HepG2 (cell line): Measurements from ENCODE around the gene TM7SF3. TPM values are rescaled to one million over a fixed set of nuclear protein-coding genes. Genes with fewer than 3 reads are reported as not detected.

ENCODE experiments used
- KMT2A ChIP-seq: sonication (generic); formaldehyde crosslinking; IDR thresholded peaks from 2 replicates; pipeline ENCODE4 v1.4.0; 2020; ENCODE audit warnings: missing genetic modification reagents
- POLR2G ChIP-seq: fragments of 200-400 bp; formaldehyde crosslinking; IDR thresholded peaks from 2 replicates; pipeline ENCODE4 v1.6.1; 2018; ENCODE audit warnings: mild to moderate bottlenecking, low read depth, low read length, moderate library complexity
- ZKSCAN1 ChIP-seq: fragments of 150-350 bp; IDR thresholded peaks from 2 replicates; pipeline ENCODE4 v1.6.1; 2014; ENCODE audit warnings: low read length
- ZMAT3 ChIP-seq: sonication (generic); formaldehyde crosslinking; conservative IDR thresholded peaks from 2 replicates; pipeline ENCODE4 v1.7.0; 2021; ENCODE audit warnings: missing genetic modification reagents
- ZNF10 ChIP-seq: sonication (generic); formaldehyde crosslinking; IDR thresholded peaks from 2 replicates; pipeline ENCODE4 v1.4.0; 2020; ENCODE audit warnings: mild to moderate bottlenecking, low read depth, missing genetic modification reagents, borderline replicate concordance
- ZNF124 ChIP-seq: sonication (generic); formaldehyde crosslinking; IDR thresholded peaks from 2 replicates; pipeline ENCODE4 v1.4.0; 2020; ENCODE audit warnings: missing genetic modification reagents
- ZNF510 ChIP-seq: sonication (generic); formaldehyde crosslinking; IDR thresholded peaks from 2 replicates; pipeline ENCODE4 v1.4.0; 2020; ENCODE audit warnings: low read depth, mild to moderate bottlenecking, missing genetic modification reagents
- ZNF549 ChIP-seq: sonication (generic); formaldehyde crosslinking; IDR thresholded peaks from 2 replicates; pipeline ENCODE4 v1.5.0; 2020; ENCODE audit warnings: missing genetic modification reagents
- ZNF570 ChIP-seq: sonication (generic); formaldehyde crosslinking; IDR thresholded peaks from 2 replicates; pipeline ENCODE4 v1.4.0; 2020; ENCODE audit warnings: mild to moderate bottlenecking, missing genetic modification reagents, borderline replicate concordance
- ZNF781 ChIP-seq: sonication (generic); formaldehyde crosslinking; IDR thresholded peaks from 2 replicates; pipeline ENCODE4 v1.5.1; 2020; ENCODE audit warnings: borderline replicate concordance, mild to moderate bottlenecking, missing genetic modification reagents; ENCODE audit errors: not compliant biosample characterization
- polyA plus RNA-seq, 8 experiments: library from polyadenylated mRNA; depleted of rRNA in 3 of 8; stranded (reverse) in 7 of 8; unstranded in 1 of 8; fragments of >200 nt; fragmentation: Illumina TruSeq in 4 of 8; extraction: Trizol in 4 of 8; gene quantifications; 2 replicates each; pipeline versions ENCODE4 v1.2.1 to v1.2.3, GENCODE V29; 2011 to 2016; ENCODE audit warnings: low read depth in 4 of 8, missing spikeins in 1 of 8, mixed read lengths in 1 of 8; ENCODE audit not compliant: insufficient read depth in 1 of 8
- total RNA-seq, 5 experiments: library from RNA; depleted of rRNA; stranded (reverse); fragments of >200 nt; fragmentation: Illumina TruSeq; extraction: Trizol; gene quantifications; 2 replicates each; pipeline ENCODE4 v1.2.3, GENCODE V29; 2016; ENCODE audit warnings: low read depth in 1 of 5
- TF ChIP-seq, protein P1 (sequence below): sonication (generic); formaldehyde crosslinking; IDR thresholded peaks from 2 replicates; pipeline ENCODE4 v1.4.0; 2020; ENCODE audit warnings: missing genetic modification reagents
- TF ChIP-seq, protein P2 (sequence below): sonication (generic); formaldehyde crosslinking; IDR thresholded peaks from 2 replicates; pipeline ENCODE4 v1.5.1; 2020; ENCODE audit warnings: mild to moderate bottlenecking, missing genetic modification reagents, moderate library complexity
- TF ChIP-seq, protein P3 (sequence below): sonication (generic); formaldehyde crosslinking; IDR thresholded peaks from 2 replicates; pipeline ENCODE4 v1.5.0; 2020; ENCODE audit warnings: missing genetic modification reagents, mild to moderate bottlenecking, borderline replicate concordance
- TF ChIP-seq, protein P4 (sequence below): IDR thresholded peaks from 2 replicates; pipeline ENCODE4 v1.6.1; 2016; ENCODE audit warnings: missing genetic modification reagents, missing compliant biosample characterization
- TF ChIP-seq, protein P5 (sequence below): sonication (generic); formaldehyde crosslinking; IDR thresholded peaks from 2 replicates; pipeline ENCODE4 v1.5.0; 2020; ENCODE audit warnings: missing genetic modification reagents
- TF ChIP-seq, protein P6 (sequence below): IDR thresholded peaks from 2 replicates; pipeline ENCODE4 v1.6.1; 2016; ENCODE audit warnings: low read depth, control low read depth
- TF ChIP-seq, protein P7 (sequence below): sonication (generic); formaldehyde crosslinking; conservative IDR thresholded peaks from 2 replicates; pipeline ENCODE4 v1.4.0; 2020; ENCODE audit warnings: missing genetic modification reagents

TM7SF3 gene
- total and polyA plus RNA-seq, 2 of the 13 experiments (the other 11 are each of a cell fraction or from before 2014, with no cell fraction given): 116 to 142 TPM

DNA sequence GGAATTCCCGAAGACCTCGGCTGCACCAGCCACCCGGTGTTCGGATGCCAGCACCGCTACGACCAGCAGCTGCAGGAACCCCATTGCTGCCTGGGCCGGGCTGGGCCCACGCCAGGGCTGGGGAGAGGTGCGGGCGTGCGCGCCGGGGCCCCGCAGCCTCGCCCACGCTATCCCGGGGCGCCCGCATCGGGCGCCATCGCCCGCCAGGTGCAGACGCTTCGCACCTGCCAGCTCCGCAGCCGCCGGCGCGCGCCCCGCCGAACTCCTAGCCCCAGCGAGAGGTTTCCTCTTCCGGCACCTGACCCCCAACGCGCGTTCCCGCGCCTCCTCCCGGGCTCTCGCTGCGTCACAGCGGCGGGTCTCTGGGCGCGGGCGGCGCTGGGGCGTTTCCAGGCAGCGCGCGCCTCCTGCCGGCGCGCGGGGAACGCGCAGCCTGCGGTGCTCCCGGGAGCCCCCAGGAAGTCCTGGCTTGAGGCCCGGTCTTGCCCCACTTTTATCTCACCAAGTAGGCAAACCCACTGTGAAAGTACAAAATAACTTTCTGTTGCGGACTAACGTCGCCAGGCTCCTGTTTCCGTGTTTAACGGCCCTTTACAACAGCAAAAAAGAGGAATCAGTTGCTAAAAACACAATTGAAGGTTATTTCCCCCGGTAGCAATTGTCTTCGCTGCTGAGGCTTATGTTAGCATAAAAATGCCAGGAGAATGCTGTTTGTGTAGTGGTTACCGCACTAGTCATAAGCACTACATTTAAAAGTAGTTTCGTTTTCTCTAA, at the start of gene TM7SF3 (continued):
- TF ChIP-seq, protein P1, sequence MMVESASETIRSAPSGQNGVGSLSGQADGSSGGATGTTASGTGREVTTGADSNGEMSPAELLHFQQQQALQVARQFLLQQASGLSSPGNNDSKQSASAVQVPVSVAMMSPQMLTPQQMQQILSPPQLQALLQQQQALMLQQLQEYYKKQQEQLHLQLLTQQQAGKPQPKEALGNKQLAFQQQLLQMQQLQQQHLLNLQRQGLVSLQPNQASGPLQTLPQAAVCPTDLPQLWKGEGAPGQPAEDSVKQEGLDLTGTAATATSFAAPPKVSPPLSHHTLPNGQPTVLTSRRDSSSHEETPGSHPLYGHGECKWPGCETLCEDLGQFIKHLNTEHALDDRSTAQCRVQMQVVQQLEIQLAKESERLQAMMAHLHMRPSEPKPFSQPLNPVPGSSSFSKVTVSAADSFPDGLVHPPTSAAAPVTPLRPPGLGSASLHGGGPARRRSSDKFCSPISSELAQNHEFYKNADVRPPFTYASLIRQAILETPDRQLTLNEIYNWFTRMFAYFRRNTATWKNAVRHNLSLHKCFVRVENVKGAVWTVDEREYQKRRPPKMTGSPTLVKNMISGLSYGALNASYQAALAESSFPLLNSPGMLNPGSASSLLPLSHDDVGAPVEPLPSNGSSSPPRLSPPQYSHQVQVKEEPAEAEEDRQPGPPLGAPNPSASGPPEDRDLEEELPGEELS (CRISPR knock-in tag): no peak
- TF ChIP-seq, protein P2, sequence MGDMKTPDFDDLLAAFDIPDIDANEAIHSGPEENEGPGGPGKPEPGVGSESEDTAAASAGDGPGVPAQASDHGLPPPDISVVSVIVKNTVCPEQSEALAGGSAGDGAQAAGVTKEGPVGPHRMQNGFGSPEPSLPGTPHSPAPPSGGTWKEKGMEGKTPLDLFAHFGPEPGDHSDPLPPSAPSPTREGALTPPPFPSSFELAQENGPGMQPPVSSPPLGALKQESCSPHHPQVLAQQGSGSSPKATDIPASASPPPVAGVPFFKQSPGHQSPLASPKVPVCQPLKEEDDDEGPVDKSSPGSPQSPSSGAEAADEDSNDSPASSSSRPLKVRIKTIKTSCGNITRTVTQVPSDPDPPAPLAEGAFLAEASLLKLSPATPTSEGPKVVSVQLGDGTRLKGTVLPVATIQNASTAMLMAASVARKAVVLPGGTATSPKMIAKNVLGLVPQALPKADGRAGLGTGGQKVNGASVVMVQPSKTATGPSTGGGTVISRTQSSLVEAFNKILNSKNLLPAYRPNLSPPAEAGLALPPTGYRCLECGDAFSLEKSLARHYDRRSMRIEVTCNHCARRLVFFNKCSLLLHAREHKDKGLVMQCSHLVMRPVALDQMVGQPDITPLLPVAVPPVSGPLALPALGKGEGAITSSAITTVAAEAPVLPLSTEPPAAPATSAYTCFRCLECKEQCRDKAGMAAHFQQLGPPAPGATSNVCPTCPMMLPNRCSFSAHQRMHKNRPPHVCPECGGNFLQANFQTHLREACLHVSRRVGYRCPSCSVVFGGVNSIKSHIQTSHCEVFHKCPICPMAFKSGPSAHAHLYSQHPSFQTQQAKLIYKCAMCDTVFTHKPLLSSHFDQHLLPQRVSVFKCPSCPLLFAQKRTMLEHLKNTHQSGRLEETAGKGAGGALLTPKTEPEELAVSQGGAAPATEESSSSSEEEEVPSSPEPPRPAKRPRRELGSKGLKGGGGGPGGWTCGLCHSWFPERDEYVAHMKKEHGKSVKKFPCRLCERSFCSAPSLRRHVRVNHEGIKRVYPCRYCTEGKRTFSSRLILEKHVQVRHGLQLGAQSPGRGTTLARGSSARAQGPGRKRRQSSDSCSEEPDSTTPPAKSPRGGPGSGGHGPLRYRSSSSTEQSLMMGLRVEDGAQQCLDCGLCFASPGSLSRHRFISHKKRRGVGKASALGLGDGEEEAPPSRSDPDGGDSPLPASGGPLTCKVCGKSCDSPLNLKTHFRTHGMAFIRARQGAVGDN: peak; percentile 96
- TF ChIP-seq ZNF781 (CRISPR knock-in tag) (no peak), ZNF510 (CRISPR knock-in tag) (0 out of 2 replicates have a peak, but pooled peaks have one; percentile 31), POLR2G (peak; percentile 70), ZNF10 (no peak), ZNF124 (CRISPR knock-in tag) (no peak; the same call in 1 of the 2 replicates), KMT2A (CRISPR knock-in tag) (peak; percentile 86), ZMAT3 (CRISPR knock-in tag) (peak; percentile 61; the same call in 1 of the 2 replicates), ZNF549 (no peak), ZKSCAN1 (no peak), ZNF570 (CRISPR knock-in tag) (no peak)
- TF ChIP-seq, protein P3, sequence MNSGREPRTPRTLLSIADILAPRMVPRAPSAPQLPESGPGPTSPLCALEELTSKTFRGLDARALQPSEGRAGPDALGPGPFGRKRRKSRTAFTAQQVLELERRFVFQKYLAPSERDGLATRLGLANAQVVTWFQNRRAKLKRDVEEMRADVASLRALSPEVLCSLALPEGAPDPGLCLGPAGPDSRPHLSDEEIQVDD: peak; percentile 74; the same call in 1 of the 2 replicates
- TF ChIP-seq, protein P4, sequence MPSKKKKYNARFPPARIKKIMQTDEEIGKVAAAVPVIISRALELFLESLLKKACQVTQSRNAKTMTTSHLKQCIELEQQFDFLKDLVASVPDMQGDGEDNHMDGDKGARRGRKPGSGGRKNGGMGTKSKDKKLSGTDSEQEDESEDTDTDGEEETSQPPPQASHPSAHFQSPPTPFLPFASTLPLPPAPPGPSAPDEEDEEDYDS: peak; percentile 19; the same call in 1 of the 2 replicates
- TF ChIP-seq, protein P5, sequence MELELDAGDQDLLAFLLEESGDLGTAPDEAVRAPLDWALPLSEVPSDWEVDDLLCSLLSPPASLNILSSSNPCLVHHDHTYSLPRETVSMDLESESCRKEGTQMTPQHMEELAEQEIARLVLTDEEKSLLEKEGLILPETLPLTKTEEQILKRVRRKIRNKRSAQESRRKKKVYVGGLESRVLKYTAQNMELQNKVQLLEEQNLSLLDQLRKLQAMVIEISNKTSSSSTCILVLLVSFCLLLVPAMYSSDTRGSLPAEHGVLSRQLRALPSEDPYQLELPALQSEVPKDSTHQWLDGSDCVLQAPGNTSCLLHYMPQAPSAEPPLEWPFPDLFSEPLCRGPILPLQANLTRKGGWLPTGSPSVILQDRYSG (CRISPR knock-in tag): peak; percentile 94
- TF ChIP-seq, protein P6, sequence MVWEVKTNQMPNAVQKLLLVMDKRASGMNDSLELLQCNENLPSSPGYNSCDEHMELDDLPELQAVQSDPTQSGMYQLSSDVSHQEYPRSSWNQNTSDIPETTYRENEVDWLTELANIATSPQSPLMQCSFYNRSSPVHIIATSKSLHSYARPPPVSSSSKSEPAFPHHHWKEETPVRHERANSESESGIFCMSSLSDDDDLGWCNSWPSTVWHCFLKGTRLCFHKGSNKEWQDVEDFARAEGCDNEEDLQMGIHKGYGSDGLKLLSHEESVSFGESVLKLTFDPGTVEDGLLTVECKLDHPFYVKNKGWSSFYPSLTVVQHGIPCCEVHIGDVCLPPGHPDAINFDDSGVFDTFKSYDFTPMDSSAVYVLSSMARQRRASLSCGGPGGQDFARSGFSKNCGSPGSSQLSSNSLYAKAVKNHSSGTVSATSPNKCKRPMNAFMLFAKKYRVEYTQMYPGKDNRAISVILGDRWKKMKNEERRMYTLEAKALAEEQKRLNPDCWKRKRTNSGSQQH (CRISPR knock-in tag): peak; percentile 65; the same call in 1 of the 2 replicates
- TF ChIP-seq, protein P7, sequence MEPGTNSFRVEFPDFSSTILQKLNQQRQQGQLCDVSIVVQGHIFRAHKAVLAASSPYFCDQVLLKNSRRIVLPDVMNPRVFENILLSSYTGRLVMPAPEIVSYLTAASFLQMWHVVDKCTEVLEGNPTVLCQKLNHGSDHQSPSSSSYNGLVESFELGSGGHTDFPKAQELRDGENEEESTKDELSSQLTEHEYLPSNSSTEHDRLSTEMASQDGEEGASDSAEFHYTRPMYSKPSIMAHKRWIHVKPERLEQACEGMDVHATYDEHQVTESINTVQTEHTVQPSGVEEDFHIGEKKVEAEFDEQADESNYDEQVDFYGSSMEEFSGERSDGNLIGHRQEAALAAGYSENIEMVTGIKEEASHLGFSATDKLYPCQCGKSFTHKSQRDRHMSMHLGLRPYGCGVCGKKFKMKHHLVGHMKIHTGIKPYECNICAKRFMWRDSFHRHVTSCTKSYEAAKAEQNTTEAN (CRISPR knock-in tag): peak; percentile 86
